GM18873 (cell line): ENCODE data around the gene SCRN3.

Experiments
- ATAC-seq: cut with Tn5 transposase; IDR thresholded peaks from one replicate; pipeline ENCODE4 v1.9.1; 2021; ENCODE audit warnings: mild to moderate bottlenecking, moderate library complexity, moderate number of reproducible peaks; ENCODE audit not compliant: unreplicated experiment, low FRiP score

SCRN3 gene

GRCh38 chr2:174477759-174478158 is 82.2 kb downstream of the SCRN3 start:
- no peak for ATAC-seq
